ENCODE results near the gene CYB5R2.

GRCh38 chr11:7692426-7692825, 19.1 kb upstream of the CYB5R2 start:
- no peak for TF ChIP-seq CTCF (conservative IDR thresholded peaks at IDR 0.05; ENCODE audit: low read depth in 2 of 2)
- no peak for TF ChIP-seq POLR2AphosphoS5 (IDR thresholded peaks at IDR 0.05; ENCODE audit: low read depth)
- TF ChIP-seq EZH2 (IDR thresholded peaks at IDR 0.05; ENCODE audit: low read depth, unreplicated experiment): no peak
- TF ChIP-seq REST (IDR thresholded peaks at IDR 0.05; ENCODE audit: unreplicated experiment): no peak
- no peak for TF ChIP-seq EZH2phosphoT487 (IDR thresholded peaks at IDR 0.05; ENCODE audit: unreplicated experiment)
- no peak for TF ChIP-seq STAT1 (IDR thresholded peaks at IDR 0.05; ENCODE audit: unreplicated experiment)
- TF ChIP-seq ETS1 (IDR thresholded peaks at IDR 0.05): no peak
- TF ChIP-seq JUNB (IDR thresholded peaks at IDR 0.05; ENCODE audit: unreplicated experiment): no peak
- no peak for TF ChIP-seq ZNF114 (CRISPR knock-in tag; IDR thresholded peaks at IDR 0.05)
- no peak for TF ChIP-seq ZNF462 (CRISPR knock-in tag; IDR thresholded peaks at IDR 0.05)
- TF ChIP-seq CREB1 (CRISPR knock-in tag; IDR thresholded peaks at IDR 0.05; ENCODE audit: low read depth): no peak
- TF ChIP-seq NANOG (IDR thresholded peaks at IDR 0.05; ENCODE audit: borderline replicate concordance): no peak
- TF ChIP-seq ZNF331 (CRISPR knock-in tag; IDR thresholded peaks at IDR 0.05; ENCODE audit: low read depth): no peak
